HG03135 (cell line): ENCODE data around the gene CEACAM18.
"Not testable (repeated sequence)": the region's sequence is repeated elsewhere in the genome, so short reads cannot be mapped to it uniquely, and the experiment has no call there.

Experiments used
- ATAC-seq: cut with Tn5 transposase; IDR thresholded peaks from one replicate; pipeline ENCODE4 v1.9.1; 2021; ENCODE audit warnings: mild to moderate bottlenecking, moderate library complexity; ENCODE audit not compliant: unreplicated experiment

The CEACAM18 gene

DNA sequence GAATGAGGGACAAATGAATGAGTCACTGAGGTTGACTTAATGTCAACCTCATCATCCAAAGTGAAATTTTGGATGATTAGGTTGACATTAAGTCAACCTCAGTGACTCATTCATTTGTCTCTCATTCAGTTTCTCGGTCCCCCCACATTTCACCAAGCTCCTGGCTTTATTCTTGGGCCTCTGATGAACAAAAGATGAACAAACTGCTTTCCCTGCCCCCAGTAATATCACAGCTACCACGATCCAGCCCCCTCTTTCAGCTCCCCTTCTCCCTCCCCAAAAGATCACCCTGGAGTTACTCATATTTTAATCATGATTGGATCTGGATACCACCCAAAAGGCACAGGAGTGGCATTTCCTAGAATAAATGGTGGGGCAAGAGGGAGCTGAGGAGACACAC is 10.8 kb downstream of the CEACAM18 start:
- no peak for ATAC-seq

DNA sequence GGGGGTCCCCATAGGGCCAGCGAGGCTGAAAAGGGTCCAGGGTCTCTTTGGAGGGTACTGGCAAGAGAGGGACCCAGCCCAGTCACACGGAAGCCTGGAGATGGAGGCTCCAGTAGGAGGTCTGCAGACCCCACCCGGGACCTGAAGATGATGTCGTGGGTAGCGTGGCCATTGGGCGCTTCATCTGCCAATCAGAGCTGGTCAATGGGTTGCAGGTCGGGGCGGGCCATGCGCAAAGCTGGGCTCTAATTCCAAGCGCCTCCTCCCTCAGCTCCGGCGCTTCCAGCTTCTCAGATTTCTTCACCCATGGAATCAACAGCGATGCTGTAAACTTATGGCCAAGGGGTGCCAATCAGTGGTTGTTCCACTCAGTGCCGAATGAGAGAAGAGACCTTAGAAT is 12.3 kb downstream of the CEACAM18 start:
- ATAC-seq: no peak

DNA sequence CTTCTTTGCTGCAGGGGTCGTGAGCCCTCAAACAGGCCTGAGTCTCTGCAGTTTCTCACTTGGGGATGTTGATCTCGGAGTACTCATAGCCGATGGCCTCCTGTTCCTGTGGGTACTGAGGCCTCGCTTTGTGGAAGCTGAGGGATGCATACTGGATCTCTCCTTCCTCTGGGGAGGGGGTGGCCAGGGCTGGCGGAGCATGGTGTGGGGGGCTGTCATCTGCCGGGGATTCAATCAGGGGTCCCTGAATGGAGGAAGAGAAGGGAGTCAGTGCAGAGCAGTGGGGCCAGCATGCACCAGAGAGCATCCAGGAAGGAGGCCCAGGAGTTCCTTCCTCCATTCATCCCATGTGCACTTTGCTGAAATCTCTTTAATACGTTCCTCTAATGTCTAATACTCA is 13.2 kb downstream of the CEACAM18 start:
- no peak for ATAC-seq

DNA sequence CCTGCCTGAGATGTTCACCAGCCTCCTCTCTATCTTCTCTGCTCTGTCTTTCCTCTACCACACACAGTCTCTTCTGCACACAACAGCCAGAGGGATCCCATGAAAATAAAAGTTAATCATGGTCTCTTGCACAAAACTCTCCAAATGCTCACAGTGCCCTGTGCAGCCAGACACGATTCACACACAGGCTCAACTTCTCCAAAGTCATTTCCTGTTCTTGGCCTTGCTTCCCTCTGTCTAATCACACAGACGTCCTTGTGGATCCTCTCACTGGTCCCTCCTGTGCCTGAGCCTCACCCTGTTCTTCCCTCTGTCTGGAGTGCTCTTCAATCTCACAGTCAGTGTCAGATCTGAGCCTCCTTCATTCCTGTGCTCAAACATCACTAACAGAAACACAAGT is 15.4 kb downstream of the CEACAM18 start:
- no peak for ATAC-seq

DNA sequence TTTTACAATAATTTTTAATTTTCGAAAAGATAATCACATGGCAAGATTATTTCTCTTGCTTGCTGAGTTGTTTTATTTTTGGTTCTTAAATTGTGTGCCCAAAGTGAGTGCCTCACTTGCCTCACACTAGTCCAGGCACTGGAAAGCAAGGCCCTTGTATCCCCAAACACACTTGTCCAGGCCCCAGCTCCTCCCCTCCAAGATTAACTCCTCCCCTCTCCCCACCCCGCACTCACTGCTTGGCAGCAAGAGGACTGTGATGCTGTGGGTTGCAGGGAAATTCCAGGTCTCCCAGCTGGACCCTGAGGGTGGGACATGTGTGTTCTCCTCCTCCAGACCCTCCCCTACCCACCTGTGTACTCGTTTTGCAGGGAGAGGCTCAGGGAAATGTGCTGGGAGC is 19.3 kb downstream of the CEACAM18 start:
- no peak for ATAC-seq

DNA sequence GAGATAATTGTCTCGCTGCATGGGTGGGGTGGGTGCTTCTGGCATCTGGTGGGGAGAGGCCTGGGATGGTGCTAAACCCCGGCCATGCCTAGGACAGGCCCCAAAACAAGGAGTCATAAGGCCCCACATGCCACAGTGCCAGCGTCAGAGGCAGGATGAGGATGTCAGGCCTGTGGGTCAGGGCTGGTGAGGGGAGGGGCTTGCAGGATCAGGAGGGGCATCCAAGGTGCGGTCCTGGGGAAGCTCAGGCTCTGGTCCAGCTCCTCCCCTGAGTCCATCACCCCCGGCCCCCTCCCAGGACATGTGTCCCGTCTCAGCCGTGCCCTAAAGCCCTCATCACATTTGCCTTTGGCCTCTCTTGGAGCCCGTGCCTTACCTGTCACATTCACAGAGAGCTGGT is 22.6 kb downstream of the CEACAM18 start:
- ATAC-seq: not testable (repeated sequence)

DNA sequence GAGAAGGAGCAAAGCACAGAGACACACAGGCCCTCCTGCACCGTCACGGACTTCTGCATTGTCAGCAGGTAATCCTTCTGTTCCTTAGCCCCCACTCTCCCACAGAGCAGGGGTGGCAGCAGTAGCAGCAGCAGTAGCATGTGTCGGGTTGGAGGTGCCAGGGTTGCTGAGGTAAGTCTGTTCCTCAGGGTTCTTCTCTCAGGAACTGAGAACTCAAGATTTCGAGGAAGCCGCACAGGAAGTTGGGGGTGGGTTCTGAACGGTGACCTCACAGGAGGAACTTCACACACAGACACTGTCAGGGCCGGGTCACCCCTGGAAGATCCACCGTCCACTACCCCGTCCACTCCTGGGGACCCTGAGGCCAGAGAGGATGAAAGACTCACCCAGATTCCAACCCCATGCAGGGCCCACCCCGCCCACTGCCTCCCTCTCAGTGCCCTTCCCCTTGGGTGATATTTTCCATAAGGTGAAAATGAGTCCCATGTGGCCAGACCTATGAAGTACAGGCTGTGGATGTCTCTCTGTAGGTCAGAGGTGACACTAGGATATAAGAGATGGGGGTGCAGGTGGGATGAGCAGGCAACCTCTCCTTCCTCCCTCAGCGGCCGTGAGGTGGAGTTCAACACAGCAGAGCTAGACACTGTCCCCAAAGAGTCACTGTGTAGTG is 23.4 kb downstream of the CEACAM18 start, which contains the start of gene SIGLEC12:
TSS of gene SIGLEC12 (minus strand) at position 207 of the 670 bp plus-strand sequence. CDS start at position 140, 67 bp downstream.
- no peak for ATAC-seq

DNA sequence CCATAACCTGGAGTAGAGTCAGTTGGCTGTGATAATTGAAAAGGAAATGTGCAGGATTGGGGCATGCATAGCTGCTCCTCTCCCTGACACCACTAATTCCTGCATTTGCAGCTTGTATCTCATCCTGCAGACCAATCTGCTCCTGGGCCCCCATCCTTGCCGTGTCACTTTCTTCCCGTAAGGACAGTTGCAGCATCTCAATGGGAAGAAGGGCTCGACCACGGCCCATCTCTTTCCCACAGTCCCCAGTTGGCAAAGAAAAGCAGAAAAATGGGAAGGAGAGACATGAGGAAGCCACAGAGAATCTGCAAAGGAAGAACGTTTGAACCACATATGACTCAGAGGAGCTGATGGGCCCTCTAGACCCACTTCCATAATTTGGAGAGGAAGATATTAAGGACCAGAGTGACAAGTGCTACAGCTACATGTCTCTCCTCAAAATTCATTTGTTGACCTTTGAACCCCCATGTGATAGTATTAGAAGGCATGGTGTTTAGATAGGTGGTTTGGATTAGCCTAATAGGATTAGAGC is 25.0 kb downstream of the CEACAM18 start:
- no peak for ATAC-seq

DNA sequence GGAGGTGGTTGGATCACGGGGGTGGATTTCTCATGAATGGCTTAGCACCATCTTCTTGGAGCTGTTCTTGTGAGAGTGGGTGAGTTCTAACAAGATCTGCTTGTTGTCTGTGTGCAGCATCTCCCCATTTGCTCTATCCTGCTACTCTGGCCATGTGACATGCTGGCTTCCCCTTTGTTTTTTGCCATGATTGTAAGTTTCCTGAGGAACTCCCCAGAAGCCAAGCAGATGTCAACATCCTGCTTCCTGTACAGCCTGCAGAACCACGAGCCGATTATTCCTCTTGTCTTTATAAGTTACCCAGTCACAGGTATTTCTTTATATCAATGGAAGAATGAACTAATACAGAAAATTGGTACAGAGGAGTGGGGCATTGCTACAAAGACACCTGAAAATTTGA is 25.6 kb downstream of the CEACAM18 start:
- no peak for ATAC-seq

DNA sequence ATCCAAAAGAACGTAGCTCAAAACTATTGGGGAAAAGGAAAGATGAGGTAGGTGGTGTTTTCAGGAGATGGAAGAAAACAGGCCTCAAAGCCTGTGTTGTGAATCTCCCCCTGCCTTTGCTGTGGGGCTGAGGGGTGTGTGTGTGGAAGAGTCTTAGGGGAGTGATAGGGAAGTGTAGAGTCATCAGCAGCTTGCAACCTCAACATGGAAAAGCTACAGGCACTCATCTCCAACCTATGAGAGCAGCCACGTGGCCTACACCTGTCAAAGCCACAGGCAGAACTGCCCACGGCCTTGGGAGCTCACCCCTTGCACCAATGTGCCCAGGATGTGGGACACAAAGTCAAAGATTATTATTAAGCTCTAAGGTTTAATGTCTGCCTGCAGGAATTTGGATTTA is 27.6 kb downstream of the CEACAM18 start:
- ATAC-seq: no peak

DNA sequence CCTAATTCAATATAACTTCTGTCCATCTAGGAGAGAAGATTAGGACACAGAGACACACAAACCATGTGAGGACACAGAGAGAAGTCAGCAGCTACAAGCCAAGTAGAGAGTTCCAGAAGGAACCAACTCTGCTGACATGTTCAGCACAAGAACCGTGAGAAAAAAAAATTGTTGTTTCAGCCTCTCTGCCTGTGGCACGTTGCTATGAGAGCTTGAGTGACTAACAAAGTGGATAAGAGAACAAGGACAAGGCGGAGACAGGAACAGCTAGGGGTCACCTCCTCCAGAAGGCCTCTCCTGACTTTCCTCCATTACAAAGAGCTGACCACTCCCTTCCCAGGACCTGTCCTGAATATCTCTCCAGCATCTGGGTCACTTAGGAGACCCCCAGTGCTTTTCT is 28.9 kb downstream of the CEACAM18 start:
- ATAC-seq: no peak

DNA sequence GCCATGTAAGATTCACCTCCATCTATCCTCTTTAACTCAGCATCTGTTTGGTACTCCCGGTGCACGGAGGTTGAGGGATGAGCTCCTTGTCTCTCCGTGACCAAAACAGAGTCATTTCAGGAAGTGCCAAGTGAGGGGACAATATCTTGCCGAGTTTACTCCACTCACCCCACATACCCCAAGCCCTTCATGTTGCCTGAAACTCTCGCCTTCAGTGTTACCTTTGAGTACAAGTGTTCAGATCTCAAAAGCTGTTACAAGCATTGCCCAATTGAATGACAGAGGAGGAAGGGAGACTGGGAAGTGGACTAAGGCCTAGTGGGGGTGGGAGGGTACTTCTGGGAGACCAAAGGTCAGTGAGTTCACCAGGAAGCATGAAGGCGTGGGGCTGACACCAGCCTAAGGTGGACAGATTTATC is 29.3 kb downstream of the CEACAM18 start:
- no peak for ATAC-seq

DNA sequence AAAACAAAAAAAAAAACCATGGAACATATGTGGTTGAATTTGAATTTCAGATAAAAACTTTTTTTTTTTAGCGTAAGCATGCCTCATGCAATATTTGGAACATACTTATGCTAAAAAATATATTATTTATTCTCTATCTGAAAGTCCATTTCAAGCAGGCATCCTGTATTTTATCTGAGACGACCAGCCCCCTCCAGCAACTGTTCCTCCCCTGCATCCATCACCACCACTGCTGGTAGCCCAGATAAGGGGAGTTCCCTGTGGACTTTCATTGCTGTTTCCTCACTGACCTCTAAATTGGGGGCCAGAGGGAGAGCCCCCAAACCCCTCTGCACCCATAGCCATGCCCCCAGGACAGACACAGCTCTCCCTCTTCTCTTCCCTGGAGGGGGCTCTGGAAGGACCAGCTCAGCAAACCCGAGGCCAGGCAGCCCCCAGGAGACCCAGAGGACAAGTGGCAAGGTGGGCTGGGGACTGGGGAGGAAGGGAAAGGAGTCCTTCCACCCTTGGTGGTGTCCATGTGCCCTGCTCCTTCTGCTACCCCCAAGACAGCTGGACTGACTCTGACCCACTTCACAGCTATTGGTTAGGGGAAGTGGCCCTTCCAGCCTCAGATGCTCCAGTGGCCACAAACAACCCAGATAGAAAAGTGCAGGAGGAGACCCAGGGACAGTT is 29.9 kb downstream of the CEACAM18 start:
- ATAC-seq: no peak

DNA sequence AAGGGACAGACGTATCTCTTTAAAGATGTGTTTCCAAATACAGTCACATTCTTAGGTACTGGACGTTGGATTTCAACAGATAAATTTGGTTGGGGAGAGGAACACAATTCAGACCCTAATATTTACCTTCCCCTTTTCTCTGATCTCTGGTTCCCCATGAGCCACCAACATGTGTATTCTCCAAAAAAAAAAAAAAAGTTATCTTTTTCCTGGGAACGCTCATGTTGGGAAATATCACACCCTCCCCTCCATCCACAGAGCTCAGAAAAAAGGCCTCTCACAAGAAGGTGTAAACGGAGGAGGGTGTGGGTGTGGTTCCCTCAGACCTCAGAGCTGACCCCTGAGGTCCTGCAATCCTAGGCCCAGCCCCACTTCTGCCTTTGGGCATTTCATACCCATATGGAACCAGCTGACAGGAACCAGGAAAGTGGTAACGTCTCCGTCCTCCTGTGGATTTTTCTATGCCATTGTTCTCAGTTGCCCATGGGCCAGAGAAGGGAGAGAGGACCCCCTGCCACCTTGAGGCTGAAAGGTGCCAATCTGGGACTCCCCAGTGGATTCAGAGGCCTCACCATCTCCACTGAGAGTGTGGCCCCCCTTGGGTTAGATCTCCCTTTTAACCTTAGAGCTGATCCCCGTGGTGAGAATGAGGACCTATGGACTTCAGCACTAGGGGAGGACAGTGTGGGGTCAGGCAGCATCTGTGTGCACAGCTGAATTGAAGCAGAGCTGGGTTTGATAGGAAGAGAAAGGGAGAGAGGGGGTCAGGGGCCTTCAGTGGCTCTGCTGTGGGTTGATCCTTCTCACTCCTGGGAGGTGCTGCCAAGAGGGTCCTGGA is 31.7 kb downstream of the CEACAM18 start:
- ATAC-seq: no peak

DNA sequence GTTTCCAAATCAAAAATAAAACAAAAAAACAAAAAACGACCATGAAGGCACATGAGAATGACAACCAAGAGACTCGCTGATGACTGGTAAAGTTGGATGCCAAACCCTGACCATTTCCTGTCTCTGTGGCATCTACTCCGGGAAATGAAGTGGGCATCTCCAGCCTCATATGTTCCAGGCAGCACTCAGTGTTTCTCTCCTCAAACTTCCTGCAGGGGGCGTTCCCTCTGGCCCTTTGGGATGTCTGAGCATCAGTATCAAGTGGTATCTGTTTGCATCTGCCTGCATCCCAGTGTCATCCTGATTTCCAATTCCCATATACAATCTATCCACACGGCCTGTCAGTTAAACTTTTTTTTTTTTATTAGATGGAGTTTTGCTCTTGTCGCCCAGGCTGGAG is 33.0 kb downstream of the CEACAM18 start:
- no peak for ATAC-seq

DNA sequence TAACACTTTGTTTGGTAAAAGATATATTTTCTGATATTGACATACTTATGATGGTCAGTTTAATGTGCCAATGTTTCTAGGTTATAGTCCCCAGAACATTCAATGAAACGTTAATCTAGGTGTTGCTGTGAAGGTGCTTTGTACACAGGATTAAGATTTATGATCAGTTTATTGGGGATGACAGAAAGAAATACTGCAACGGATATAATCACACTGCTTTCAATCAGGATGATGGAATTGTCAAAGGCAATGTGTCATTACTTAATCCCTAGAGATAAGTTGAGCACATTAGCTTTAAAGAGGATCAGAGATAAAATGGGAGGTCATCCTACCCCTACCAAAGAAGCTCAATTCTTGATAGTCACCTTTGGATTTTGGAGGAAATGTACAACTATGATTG is 35.6 kb downstream of the CEACAM18 start:
- ATAC-seq: no peak

DNA sequence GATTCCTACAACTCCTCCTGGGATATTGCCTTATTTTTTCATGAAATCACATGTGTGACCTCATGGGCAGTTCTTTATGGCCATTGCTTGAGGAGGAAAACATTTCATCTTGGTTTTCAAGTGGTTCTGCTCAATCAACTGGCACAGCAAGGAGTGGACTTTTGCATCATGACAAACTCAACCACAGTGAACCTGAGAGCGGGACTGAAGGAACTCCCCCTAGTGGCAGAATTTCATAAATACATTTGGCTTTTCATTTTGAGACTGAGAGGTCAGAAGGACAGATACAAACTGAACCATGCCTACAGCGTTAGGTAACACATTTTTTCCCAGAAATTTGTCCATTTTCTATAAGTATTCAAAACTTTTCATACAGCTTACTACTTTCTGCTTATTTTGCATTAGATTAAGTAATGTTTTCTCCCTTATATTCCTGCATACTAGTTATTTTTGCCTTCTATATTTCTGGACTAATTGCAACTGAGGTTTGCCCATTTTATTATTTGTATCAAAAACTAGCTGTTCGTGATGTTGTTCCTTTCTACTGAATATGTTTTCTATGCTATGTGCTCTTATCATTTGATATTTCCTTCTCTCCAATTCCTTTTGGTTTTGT is 36.6 kb downstream of the CEACAM18 start:
- no peak for ATAC-seq

DNA sequence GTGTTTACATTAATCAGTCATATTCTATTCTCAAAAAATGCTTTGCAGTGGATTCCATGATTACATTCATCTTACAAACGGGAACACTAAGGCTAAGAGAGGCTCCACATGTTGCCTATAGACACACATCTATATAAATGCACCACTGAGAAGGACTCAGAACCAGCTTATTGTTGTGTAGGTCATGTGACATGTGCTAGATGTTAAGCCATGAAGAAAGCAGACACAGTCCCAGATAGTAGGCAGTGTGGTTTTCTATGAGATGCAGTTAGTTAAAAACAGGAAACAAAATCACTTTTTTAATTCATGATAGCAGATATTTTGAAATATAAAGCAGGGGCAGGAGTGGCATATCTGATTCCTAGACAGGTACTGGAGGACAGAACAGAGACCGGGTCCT is 42.4 kb downstream of the CEACAM18 start:
- ATAC-seq: no peak

DNA sequence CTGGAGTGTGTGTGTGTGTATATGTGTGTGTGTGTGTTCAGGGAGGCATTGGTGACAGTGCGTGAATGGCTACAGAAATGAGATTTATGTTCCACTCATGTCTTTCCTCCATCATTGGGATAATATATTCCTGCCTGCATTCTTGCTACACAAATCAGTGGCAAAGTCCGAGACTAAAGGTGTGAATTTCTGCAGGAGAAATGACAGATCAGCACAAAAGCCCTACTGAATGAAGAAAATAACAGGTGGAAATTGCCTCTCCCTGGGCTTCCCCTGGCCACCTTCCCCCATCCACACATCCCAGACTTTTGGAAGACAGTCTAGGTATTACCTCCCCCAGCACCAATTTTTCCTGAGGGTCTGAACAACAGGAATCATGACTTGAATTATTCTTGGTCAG is 43.0 kb downstream of the CEACAM18 start:
- ATAC-seq: no peak

DNA sequence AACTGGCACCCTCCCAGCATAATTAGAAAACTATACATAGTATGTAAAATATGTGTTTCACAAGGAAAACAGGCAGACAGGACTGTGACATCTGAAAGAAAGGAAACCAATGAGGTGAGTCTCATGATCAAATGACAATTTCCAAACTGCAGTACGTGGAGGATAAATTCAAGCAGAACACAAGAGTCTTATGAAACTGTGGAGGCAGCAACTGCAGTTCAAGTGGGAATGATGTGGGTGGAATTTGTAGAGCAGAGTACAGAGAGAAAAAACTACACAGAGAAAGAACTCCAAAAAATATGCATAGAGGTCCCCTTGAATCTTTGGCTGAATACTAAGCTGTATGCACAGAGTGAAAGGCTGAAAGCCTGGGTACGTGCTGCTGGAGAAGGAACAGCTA is 43.4 kb downstream of the CEACAM18 start:
- ATAC-seq: no peak

DNA sequence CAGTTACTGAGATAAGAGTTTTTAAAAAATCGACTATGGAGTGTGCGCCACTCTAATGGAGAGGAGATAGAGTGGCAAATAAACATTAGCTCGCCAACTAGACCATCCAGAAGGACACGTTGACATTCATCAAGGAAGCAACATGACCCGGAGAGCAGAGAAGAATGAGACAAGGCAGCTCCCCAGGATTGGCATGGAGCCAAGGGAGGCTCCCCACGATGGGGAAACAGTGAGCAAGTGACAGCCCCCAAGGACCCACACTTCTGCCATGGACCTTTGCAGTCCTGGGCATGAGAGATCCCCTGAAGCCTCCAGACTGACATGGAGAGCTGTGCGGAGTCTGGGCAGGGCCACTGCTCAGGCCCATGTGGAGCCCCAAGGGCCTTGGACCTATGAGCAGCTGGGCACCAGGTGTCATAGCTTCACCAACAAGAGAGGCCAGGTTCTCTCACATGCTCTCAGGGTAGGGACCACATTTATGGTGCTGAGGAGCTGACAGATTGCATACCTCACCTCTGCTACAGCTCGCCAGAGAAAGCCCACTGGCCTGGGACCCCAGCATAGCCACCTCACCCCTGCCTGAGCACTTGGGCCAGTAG is 46.4 kb downstream of the CEACAM18 start:
- no peak for ATAC-seq
